K562 (cell line): ENCODE results near the gene NUBPL. TPM values are rescaled to one million over a fixed set of nuclear protein-coding genes. Genes with fewer than 3 reads are reported as not detected.

ENCODE experiments used
- ATAC-seq: fragments of 200-7000 bp; cut with Tn5 transposase; 3 replicates; pipeline ENCODE4 v1.9.1; 2020; ENCODE audit warnings: moderate library complexity
- BruUV-seq: library from RNA; stranded (reverse); fragments of 400-500 nt; replicated peaks from 2 replicates; lab custom pipeline; 2021; lab: Mats Ljungman, UMichigan
- CTCF ChIA-PET: fragments of 300-600 bp; formaldehyde crosslinking; extraction: SDS; loops from one replicate; lab custom pipeline; 2021; ENCODE audit warnings: low intra/inter-chr PET ratio; lab: Yijun Ruan, JAX
- POLR2A ChIA-PET: fragments of 300-600, 350-650 bp; sonication (Branson Sonifier 250); formaldehyde crosslinking; extraction: SDS; loops from one replicate; lab custom pipeline; 2021; ENCODE audit warnings: antibody characterized with exemption, inconsistent platforms; lab: Yijun Ruan, JAX
- DNase-seq, 4 experiments: peaks; one replicate each; pipeline versions ENCODE4 v3.0.0 to v3.0.0-alpha.2; 2011 to 2018; ENCODE audit warnings: low spot score in 3 of 4, mixed read lengths in 3 of 4; ENCODE audit errors: extremely low read depth in 1 of 4
- FAIRE-seq: peaks from 2 replicates; lab custom pipeline; 2011; peaks lifted over from hg19 to GRCh38; lab: Jason Lieb, UNC
- H2AFZ ChIP-seq: 2 replicates; pipeline ENCODE4 v1.6.0; 2011; ENCODE audit warnings: low read depth, low read length, control low read depth, inconsistent platforms
- H3K27ac ChIP-seq: fragments of 200-600 bp; 3 replicates; pipeline ENCODE4 v1.8.0; 2011; ENCODE audit warnings: low read depth, mild to moderate bottlenecking, control low read depth, inconsistent platforms, low read length, moderate library complexity, mixed read lengths; ENCODE audit errors: extremely low read depth
- H3K27me3 ChIP-seq, 2 experiments: fragments of 300-600 bp in 1 of 2; 2 replicates in 1 of 2; 3 replicates in 1 of 2; pipeline versions ENCODE4 v1.6.0 to v1.8.0; 2011; ENCODE audit warnings: inconsistent platforms in 2 of 2, low read length in 2 of 2, mild to moderate bottlenecking in 1 of 2, mixed read lengths in 1 of 2, moderate library complexity in 1 of 2; ENCODE audit not compliant: control insufficient read depth in 2 of 2, insufficient read depth in 2 of 2
- H3K36me3 ChIP-seq: fragments of 300-600 bp; 3 replicates; pipeline ENCODE4 v1.8.0; 2011; ENCODE audit warnings: mild to moderate bottlenecking, low read length, inconsistent platforms; ENCODE audit not compliant: control insufficient read depth, insufficient read depth
- H3K4me1 ChIP-seq, 2 experiments: fragments of 200-600 bp in 1 of 2; replicated peaks in 1 of 2; 2 replicates in 1 of 2; 3 replicates in 1 of 2; pipeline versions ENCODE4 v1.5.1 to v1.8.0; 2011; ENCODE audit warnings: inconsistent platforms in 2 of 2, low read length in 2 of 2, mild to moderate bottlenecking in 1 of 2, mixed read lengths in 1 of 2, moderate library complexity in 1 of 2; ENCODE audit not compliant: control insufficient read depth in 2 of 2, insufficient read depth in 2 of 2
- H3K4me2 ChIP-seq: 2 replicates; pipeline ENCODE4 v1.6.1; 2011; ENCODE audit warnings: low read length, control low read depth, inconsistent platforms, mixed read lengths; ENCODE audit not compliant: insufficient read depth
- H3K4me3 ChIP-seq: fragments of 200-600 bp; sonication (generic), shearing (Covaris generic); 2 replicates; pipeline ENCODE4 v1.5.1; 2016; ENCODE audit warnings: control low read depth, inconsistent platforms
- H3K79me2 ChIP-seq: fragments of 200-600 bp; 3 replicates; pipeline ENCODE4 v1.8.0; 2011; ENCODE audit warnings: low read length, inconsistent platforms; ENCODE audit not compliant: control insufficient read depth, insufficient read depth
- H3K9ac ChIP-seq, 2 experiments: 2 replicates each; pipeline versions ENCODE4 v1.6.0 to v1.6.1; 2011; ENCODE audit warnings: low read depth in 2 of 2, low read length in 2 of 2, control low read depth in 1 of 2, inconsistent platforms in 1 of 2, mild to moderate bottlenecking in 1 of 2, mixed read lengths in 1 of 2; ENCODE audit not compliant: insufficient read depth in 1 of 2
- H3K9me1 ChIP-seq: one replicate; pipeline ENCODE4 v1.6.0; 2011; ENCODE audit warnings: inconsistent platforms, mild to moderate bottlenecking, low read length, moderate library complexity; ENCODE audit not compliant: control insufficient read depth, insufficient read depth
- H3K9me3 ChIP-seq: replicated peaks from 2 replicates; pipeline ENCODE4 v1.5.1; 2011; ENCODE audit warnings: low read depth, low read length, inconsistent platforms; ENCODE audit not compliant: control insufficient read depth, insufficient read depth
- H4K20me1 ChIP-seq: replicated peaks from 2 replicates; pipeline ENCODE4 v1.6.1; 2011; ENCODE audit warnings: low read length, inconsistent platforms, mixed read lengths; ENCODE audit not compliant: control insufficient read depth, insufficient read depth
- JUND ChIP-seq, 2 experiments: IDR thresholded peaks; 2 replicates in 1 of 2; 3 replicates in 1 of 2; pipeline ENCODE4 v1.6.1; 2011; ENCODE audit warnings: borderline replicate concordance in 2 of 2, low read depth in 2 of 2, low read length in 2 of 2, improper control_type of control experiment in 1 of 2, missing biosample characterization in 1 of 2, missing genetic modification characterization in 1 of 2, missing genetic modification reagents in 1 of 2
- MLX ChIP-seq, 2 experiments: fragments of 450-650 bp in 1 of 2; sonication (generic) in 1 of 2; formaldehyde crosslinking; conservative IDR thresholded peaks; 2 replicates each; pipeline versions ENCODE4 v1.4.0 to v1.8.1; 2020 to 2022; ENCODE audit warnings: mild to moderate bottlenecking in 1 of 2, missing genetic modification reagents in 1 of 2
- RFX1 ChIP-seq: fragments of 450-650 bp; IDR thresholded peaks from 2 replicates; pipeline ENCODE4 v1.6.1; 2016; ENCODE audit warnings: mild to moderate bottlenecking, moderate library complexity
- SMARCA5 ChIP-seq: fragments of 450-650 bp; IDR thresholded peaks from 2 replicates; pipeline ENCODE4 v1.6.1; 2016
- WGBS: fragments of 100-300 bp; shearing (Covaris generic); methylation state at CpG from one replicate; pipeline ENCODE4 v1.1.6; 2016; ENCODE audit warnings: low coverage, mixed read lengths; ENCODE audit not compliant: insufficient coverage; ENCODE audit errors: missing lambda C conversion rate; 5-methylcytosine and 5-hydroxymethylcytosine counted together
- in situ Hi-C: fragments of 300-500 bp; cut with MboI; formaldehyde crosslinking; loops from 4 replicates; pipeline ENCODE4 v1.15.0; 2018; ENCODE audit warnings: inconsistent platforms, mixed read lengths
- intact Hi-C: fragments of 100-400 bp; cut with micrococcal nuclease; formaldehyde crosslinking; loops from 2 replicates; pipeline ENCODE4 v1.14.2; 2022
- polyA plus RNA-seq, 8 experiments: library from polyadenylated mRNA; depleted of rRNA in 4 of 8; stranded (reverse) in 5 of 8; unstranded in 3 of 8; fragments of >200 nt; fragmentation: Nextera tagmentation in 2 of 8; fragmentation: Illumina TruSeq in 1 of 8; extraction: Ambion mirVana in 2 of 8; extraction: Trizol in 1 of 8; gene quantifications; 2 replicates each; pipeline versions ENCODE4 v1.2.1 to v1.2.3, GENCODE V29; 2011 to 2014; ENCODE audit warnings: inconsistent platforms in 1 of 8, missing spikeins in 1 of 8
- total RNA-seq, 7 experiments: library from RNA; depleted of rRNA in 6 of 7; stranded (reverse); fragments of >200 nt in 6 of 7; fragmentation: Illumina TruSeq in 2 of 7; extraction: Trizol in 2 of 7; gene quantifications; 2 replicates each; pipeline versions ENCODE4 v1.2.1 to v1.2.3, GENCODE V29; 2011 to 2021; ENCODE audit warnings: low replicate concordance in 1 of 7

The NUBPL gene
- total and polyA plus RNA-seq, 9 of the 15 experiments (the other 6 are each of a cell fraction or from before 2014, with no cell fraction given) = 3.2 to 8.7 (median 6.1) TPM

DNA sequence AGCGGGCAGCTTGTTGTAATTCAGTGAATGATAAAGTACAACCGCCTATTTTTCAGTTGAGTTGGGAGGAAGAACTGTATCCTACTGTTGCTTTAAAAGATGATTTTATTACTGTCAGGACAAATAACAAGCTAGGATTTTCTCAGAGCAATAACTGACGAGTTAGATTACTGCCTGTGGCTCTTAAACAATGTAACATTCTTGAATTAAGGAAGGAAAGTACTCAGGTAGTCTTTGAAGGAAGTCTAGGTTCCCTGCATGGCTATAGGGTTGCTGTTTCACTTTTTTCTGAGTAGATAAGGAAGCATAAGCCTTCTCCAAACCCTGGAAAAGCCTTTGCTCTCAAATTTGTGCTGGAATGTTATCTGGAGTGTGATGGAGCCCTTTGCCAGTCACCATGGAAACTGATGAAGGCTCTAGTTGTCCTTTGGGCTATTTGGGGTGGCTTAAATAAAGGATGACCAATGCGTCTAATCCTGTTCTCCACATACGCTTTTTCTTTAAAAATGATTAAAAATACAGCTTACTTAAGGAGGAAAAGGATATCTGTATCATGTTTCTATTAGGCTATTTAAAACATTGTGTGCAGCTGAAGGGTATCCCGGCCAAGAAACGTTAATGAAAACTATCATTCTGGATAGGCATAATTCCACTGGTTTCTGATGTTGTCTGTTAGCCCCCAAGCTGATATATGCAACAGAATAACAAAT is 17.7 kb downstream of the NUBPL start:
- no peak overlapping the region for H3K4me2 ChIP-seq
- intact Hi-C loops = no loop called here
- WGBS = 27% methylated on average over 6 of the region's 7 CpGs
- no peak overlapping the region for H3K4me3 ChIP-seq
- CTCF ChIA-PET = no interaction called here
- H4K20me1 ChIP-seq = no peaks in the 10 kb centered on the region
- no peak for DNase-seq
- no peaks in the 10 kb centered on the region for H3K27me3 ChIP-seq
- H3K9me3 ChIP-seq = no peaks in the 10 kb centered on the region
- no peaks in the 10 kb centered on the region for H3K9me1 ChIP-seq
- peak; percentile 36; the same call in 1 of the 2 replicates for TF ChIP-seq RFX1
- TF ChIP-seq MLX (CRISPR knock-in tag; conservative IDR thresholded peaks at IDR 0.05) = no peak
- TF ChIP-seq JUND (IDR thresholded peaks at IDR 0.05; ENCODE audit: borderline replicate concordance, low read depth, low read length) = no peak
- no peak for TF ChIP-seq JUND (tag; IDR thresholded peaks at IDR 0.05; ENCODE audit: borderline replicate concordance, low read depth, low read length)
- no peak for TF ChIP-seq SMARCA5
- no peaks in the 10 kb centered on the region for H3K79me2 ChIP-seq
- no peak for ATAC-seq
- POLR2A ChIA-PET = interaction anchor here (1.4 kb wide), 1 partner anchor 9 kb away, joined by 4 read pairs; no protein-coding TSS in a partner anchor
- no TSS peak for BruUV-seq
- no peaks in the 10 kb centered on the region for H3K36me3 ChIP-seq
- in situ Hi-C loops = no loop called here
- no peak for FAIRE-seq
- H3K4me1 ChIP-seq = no peaks in the 10 kb centered on the region
- H2AFZ ChIP-seq = no peak overlapping the region
- H3K9ac ChIP-seq = no peak overlapping the region
- no peak overlapping the region for H3K27ac ChIP-seq
